Measurements from ENCODE around the gene CUL2. TPM values are rescaled to one million over a fixed set of nuclear protein-coding genes. Genes with fewer than 3 reads are reported as not detected.

The CUL2 gene
- total and polyA plus RNA-seq, 3 donors from 2014 or later = 37.6 to 47.0 (median 43.8) TPM

- H3K9me3 ChIP-seq = no peaks in the 10 kb centered on the region
- H3K4me3 ChIP-seq = no peak overlapping the region
- no peak overlapping the region for H3K27ac ChIP-seq
- WGBS, 2 donors = 92 to 97% methylated on average over 2 of the region's 2 CpGs
- no peaks in the 10 kb centered on the region for H3K4me1 ChIP-seq
- no peak for DNase-seq
- TF ChIP-seq, protein P1, sequence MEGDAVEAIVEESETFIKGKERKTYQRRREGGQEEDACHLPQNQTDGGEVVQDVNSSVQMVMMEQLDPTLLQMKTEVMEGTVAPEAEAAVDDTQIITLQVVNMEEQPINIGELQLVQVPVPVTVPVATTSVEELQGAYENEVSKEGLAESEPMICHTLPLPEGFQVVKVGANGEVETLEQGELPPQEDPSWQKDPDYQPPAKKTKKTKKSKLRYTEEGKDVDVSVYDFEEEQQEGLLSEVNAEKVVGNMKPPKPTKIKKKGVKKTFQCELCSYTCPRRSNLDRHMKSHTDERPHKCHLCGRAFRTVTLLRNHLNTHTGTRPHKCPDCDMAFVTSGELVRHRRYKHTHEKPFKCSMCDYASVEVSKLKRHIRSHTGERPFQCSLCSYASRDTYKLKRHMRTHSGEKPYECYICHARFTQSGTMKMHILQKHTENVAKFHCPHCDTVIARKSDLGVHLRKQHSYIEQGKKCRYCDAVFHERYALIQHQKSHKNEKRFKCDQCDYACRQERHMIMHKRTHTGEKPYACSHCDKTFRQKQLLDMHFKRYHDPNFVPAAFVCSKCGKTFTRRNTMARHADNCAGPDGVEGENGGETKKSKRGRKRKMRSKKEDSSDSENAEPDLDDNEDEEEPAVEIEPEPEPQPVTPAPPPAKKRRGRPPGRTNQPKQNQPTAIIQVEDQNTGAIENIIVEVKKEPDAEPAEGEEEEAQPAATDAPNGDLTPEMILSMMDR (IDR thresholded peaks at IDR 0.05) = no peak
- TF ChIP-seq POLR2A (IDR thresholded peaks at IDR 0.05) = no peak
- no peaks in the 10 kb centered on the region for H3K36me3 ChIP-seq (ENCODE audit: low read depth, missing control alignments)
- intact Hi-C loops (cut with DNase I; ENCODE audit: low total_unique reads) = no loop called here
- H3K27me3 ChIP-seq = no peaks in the 10 kb centered on the region
These were observed 42.6 kb upstream of the CUL2 start for GRCh38 chr10:35132727-35133126.

DNA sequence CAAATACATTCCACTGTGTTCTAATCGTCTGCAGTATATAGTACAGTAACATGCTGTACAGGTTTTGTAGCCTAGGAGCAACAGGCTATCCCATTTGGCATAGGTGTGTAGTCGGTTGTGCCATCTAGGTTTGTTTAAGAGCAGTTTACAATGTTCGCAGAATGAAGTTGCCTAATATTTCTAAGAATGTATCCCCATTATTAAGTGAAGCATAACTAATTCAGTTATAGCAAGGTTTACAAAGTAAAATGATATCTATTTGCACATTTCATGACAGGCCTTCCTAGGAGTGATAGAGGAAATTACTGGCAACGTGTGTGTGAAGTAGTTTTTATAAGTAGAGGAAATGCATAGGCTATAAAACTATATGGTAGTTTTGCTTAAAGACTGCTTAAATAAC, 40.5 kb upstream of the CUL2 start:
- H3K4me3 ChIP-seq = no peak overlapping the region
- H3K27ac ChIP-seq = no peak overlapping the region
- H3K36me3 ChIP-seq (ENCODE audit: low read depth, missing control alignments) = no peaks in the 10 kb centered on the region
- H3K4me1 ChIP-seq = no peaks in the 10 kb centered on the region
- intact Hi-C loops (cut with DNase I; ENCODE audit: low total_unique reads) = no loop called here
- no peak for TF ChIP-seq POLR2A (IDR thresholded peaks at IDR 0.05)
- TF ChIP-seq, protein P1 (IDR thresholded peaks at IDR 0.05) = no peak
- no peaks in the 10 kb centered on the region for H3K27me3 ChIP-seq
- DNase-seq = no peak
- WGBS, 2 donors = 66 to 82% methylated on average over 4 of the region's 4 CpGs
- H3K9me3 ChIP-seq = no peaks in the 10 kb centered on the region

GRCh38 chr10:35129185-35129674, 39.1 kb upstream of the CUL2 start:
- TF ChIP-seq, protein P1 (IDR thresholded peaks at IDR 0.05) = no peak
- no peak for TF ChIP-seq POLR2A (IDR thresholded peaks at IDR 0.05)
- Histone ChIP-seq H3K27me3 (no peaks in the 10 kb centered on the region), H3K27ac (peak overlapping the region in 1 of 2 donors; percentile 2), H3K4me3 (no peak overlapping the region), H3K9me3 (no peaks in the 10 kb centered on the region), H3K36me3 (ENCODE audit: low read depth, missing control alignments) (no peaks in the 10 kb centered on the region), H3K4me1 (no peaks in the 10 kb centered on the region)
- 70 to 74% methylated on average over 1 of the region's 1 CpG for WGBS, 2 donors
- intact Hi-C loops (cut with DNase I; ENCODE audit: low total_unique reads) = no loop called here
- DNase-seq = no peak

- Histone ChIP-seq H3K36me3 (ENCODE audit: low read depth, missing control alignments) (no peaks in the 10 kb centered on the region), H3K27ac (peak overlapping the region; percentile 96 to 100), H3K27me3 (no peaks in the 10 kb centered on the region), H3K4me1 (no peaks in the 10 kb centered on the region), H3K4me3 (peak overlapping the region; percentile 89 to 91), H3K9me3 (no peaks in the 10 kb centered on the region)
- TF ChIP-seq POLR2A (IDR thresholded peaks at IDR 0.05) = no peak
- TF ChIP-seq, protein P1 (IDR thresholded peaks at IDR 0.05) = no peak
- WGBS, 2 donors = 0% methylated on average over 12 to 56 of the region's 56 CpGs
- intact Hi-C loops (cut with DNase I; ENCODE audit: low total_unique reads) = no loop called here
- DNase-seq = peak; percentile 56
These were observed 37.2 kb upstream of the CUL2 start for GRCh38 chr10:35127289-35127891.
